Stimulated activated CD4-positive, alpha-beta T cell treated with anti-CD3 and anti-CD28 coated beads, TNF-alpha, amount 100 ng/mL, for 48 hours (primary cell): ENCODE data around the gene PLEKHM3.
A peak's percentile ranks its signal among the peaks of the same experiment; 100 is the strongest.

Experiments
- DNase-seq, 3 donors: peaks; one replicate each; pipeline ENCODE4 v3.0.0-alpha.2; 2020; ENCODE audit warnings: low read depth in 3 of 3

Gene PLEKHM3

GRCh38 chr2:208025037-208025813 lies at the start of gene PLEKHM3:
Gene PLEKHM3, minus strand, starts transcription at chr2:208025527. Its CDS starts 23,888 bp downstream, at chr2:208001639.
- DNase-seq: peak; percentile 57 to 70 (median 69)

DNA sequence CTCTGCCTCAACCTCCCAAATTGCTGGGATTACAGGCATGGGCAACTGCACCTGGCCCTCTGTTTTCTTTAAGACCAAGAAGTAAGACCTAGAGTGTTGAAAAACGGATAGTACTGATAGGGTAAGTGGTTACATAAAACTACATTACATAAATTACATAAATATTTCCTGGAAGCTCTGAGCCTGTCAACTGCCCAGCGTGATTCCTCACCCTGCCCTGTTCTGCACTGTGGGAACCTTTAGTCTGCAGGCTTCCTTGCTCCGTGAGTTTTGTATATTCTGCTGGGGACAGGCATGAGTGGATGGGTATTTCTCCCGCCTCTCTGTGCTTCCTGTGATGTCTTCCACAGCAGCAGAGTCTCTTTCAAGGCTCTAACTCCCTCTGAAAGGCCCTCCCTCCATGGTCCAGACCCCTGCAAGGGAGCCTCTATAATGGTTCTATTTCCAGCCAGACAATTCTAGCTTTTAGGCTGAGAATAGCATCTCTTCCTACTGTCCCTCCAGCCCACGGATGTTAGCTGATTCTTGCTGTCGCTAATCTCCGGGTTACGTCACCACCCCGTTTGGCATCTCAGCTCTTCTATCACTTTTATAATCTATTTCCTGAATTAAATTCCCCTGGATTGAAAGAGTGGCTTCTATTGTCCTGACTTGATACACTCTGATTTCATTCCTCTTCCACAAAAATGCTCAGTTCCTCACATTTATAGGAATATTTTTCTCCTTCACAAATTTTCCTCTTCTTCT lies 49.5 kb upstream of the PLEKHM3 start:
- no peak for DNase-seq

DNA sequence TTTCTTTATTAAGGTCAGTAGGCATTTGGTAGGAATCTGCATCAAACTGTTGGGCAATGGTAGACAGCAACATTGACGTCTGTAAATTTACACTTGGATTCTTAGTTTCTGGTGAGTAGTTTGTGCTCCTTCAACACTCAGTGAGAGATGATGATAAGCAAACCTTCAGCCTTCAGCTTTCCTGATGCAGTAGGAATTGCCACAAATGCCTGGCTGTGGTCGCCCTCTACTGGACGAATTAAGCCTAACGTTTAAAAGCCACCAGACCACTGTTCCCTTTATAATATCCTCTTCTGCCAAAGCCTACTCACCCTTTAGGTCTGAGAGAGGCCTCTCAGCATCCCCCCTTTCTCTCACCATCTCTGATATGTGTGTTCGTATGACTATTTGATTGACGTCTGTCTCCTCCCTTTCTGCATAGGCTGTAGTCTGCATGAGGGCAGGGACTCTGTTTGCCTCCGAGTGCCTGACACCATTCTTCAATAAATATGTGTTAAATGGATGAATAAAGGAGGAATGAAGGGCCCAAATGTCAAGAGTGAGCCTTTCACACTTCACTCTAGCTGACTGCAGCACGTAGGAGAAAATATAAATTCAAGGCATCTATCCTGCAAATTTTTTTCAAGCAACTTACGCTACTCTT lies 47.0 kb upstream of the PLEKHM3 start:
- peak; percentile 21 to 25 (median 21) for DNase-seq

GRCh38 chr2:208069186-208069585 lies 43.9 kb upstream of the PLEKHM3 start:
- no peak for DNase-seq

DNA sequence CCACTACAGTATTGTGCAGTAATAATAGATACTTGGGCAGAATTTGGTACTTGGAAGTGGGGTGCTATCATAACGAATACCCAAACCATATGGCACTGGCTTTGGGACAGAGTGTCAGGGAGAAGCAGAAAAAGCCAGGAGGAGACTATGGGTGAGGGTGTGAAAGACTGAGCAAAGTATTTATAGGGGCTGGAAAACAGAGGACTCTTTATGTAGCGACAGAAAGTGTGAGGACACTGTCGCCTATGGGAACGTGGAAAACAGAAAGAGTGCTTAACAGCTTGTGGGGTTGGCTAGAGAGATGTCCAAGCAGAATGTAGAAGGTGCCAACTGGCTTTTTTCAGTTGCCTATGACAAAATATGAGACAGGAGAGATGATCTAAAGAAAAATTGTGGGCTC lies 40.7 kb upstream of the PLEKHM3 start:
- DNase-seq: no peak

GRCh38 chr2:208065476-208065875 lies 40.1 kb upstream of the PLEKHM3 start:
- DNase-seq: no peak

DNA sequence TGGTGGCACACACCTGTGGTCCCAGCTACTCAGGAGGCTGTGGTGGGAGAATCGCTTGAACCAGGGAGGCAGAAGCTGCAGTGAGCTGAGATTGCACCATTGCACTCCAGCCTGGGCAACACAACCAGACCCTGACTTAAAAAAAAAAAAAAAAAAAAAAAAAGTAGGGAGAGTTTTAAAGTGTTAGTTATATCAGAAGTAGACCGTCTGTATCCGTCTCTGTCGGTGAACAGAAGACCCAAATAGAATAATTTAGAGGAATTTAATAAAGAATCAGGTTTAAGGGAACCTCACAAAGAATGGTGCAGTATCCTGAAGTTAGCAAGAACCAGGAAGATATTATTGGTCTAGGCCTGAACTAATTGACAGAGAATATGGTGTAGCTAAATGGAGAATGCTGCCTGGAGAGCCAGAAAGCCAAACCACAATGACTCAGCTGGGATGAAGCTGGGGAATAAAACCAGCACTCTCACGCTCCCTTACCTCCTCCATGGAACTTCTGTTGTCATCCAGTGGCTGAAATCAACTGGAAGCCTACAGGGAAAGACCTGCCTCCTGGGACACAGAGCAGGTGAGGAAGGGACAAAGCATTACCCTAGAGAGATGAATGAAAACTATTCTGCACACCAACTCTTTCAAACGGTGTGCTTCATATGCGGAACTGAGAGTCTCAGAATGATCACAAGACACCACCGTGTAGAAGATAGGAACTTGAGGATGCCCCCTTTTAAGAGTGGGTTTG lies 39.1 kb upstream of the PLEKHM3 start:
- DNase-seq: no peak

DNA sequence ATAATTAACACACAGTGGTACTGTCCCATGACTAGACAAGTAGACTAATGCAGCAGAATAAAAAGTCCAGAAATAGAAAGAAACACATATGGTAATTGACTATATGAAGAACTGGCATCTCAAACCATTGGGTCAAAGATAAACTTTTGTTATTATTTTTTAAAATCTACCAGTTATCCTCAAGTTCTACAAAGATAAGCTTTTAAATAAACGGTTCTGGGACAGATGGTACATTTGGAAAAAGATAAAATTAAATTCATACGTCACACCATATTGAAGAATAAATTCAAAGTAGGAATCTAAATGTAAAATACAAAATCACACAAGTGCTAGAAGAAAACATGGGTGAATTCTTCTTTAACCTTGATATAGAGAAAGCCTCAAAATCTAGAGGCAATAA lies 37.6 kb upstream of the PLEKHM3 start:
- DNase-seq: no peak

- DNase-seq: no peak
Measured at GRCh38 chr2:208062113-208062512, 36.8 kb upstream of the PLEKHM3 start.

GRCh38 chr2:208057108-208057507 lies 31.8 kb upstream of the PLEKHM3 start:
- no peak for DNase-seq

- DNase-seq: no peak
Measured at GRCh38 chr2:208049441-208049840, 24.1 kb upstream of the PLEKHM3 start.

DNA sequence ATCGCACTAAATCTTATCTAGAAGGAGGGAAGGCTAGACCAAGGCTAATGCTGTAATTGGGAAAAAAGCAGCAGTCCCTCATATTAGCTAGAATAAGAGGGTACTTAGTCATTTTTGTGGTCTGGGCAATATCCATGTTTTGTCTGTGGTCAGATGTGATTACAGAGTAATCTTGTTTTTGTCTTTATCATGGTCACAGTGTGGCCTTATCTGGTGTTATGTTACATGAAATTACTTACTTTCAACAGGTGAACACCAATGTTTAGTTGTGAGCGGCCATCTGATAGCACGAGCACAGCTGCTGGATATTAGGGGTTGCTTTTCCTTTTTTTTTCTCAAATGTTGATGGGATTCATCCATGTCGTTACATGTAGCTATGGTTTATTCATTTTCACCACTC lies 23.7 kb upstream of the PLEKHM3 start:
- DNase-seq: no peak

DNA sequence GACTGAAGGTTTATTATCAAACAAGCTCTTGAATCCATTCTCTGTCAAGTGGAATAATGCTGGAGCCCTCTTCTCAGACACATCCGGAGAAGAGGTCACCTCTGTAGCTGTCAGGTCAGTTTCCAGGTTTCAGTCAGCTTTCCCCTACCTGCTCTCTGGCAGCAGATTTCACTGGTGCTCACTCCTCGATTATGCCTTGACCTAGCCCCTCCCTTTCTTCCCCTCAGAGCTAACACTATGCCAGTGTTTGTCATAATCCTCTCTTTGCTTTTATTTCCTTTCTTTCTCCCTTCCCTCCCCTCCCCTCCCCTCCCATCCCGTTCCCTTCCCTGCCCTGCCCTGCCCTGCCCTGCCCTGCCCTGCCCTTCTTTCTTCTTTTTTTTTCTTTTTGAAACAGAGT lies 22.5 kb upstream of the PLEKHM3 start:
- no peak for DNase-seq

- no peak for DNase-seq
Measured at GRCh38 chr2:208046686-208047085, 21.4 kb upstream of the PLEKHM3 start.

DNA sequence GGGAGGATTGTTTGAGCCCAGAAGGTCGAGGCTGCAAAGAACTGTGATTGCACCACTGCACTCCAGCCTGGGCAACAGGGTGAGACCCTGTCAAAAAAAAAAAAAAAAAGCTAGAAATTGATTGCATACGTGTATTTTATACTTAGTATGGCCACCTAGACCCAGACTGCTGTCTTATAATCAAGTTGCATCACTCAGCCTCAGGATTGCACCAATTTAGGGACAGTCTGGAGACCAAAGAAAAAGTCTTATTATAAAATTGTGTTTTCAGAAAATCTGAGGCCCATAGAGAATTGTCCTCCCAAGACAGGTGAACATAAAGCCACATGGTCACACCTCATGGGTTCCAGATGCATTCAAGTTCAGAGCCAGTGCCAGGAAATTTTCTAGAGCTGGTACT lies 17.1 kb upstream of the PLEKHM3 start:
- no peak for DNase-seq

- no peak for DNase-seq
Measured at GRCh38 chr2:208042041-208042440, 16.7 kb upstream of the PLEKHM3 start.

- peak; percentile 69 to 74 (median 73) for DNase-seq
Measured at GRCh38 chr2:208040199-208041171, 15.2 kb upstream of the PLEKHM3 start.

DNA sequence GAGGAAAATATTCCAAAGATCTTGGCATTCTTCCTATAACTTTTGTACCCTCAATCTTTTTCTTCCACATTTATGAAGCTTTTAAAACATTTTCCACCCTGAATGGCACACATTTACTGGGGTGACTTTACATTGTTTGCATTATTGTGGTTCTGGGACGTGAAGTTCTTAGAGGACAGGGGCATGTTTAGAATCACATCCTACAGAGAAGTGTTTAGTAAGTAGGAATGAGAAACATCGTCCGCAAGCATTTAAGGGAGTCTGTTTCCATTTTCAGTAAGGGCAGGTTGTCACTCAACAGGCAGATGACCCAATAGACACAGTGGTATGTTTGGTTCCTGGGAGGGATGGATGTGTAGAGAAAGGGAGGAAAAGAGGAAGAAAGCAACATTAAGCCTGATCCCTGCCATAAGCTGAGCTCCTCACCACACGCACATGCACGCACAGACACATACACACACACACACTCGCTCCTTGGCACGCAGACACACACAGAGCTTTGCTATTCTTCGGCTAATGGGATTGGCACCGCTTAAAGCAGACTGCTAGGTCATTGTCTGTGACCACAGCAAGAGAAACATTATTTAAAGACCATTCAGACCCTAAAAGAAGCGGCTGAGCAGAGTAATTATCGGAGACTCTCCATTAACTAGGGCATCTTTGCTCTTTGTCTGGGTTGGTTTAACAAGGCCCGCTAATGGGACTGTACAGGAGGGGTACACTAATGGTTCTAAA lies 14.2 kb upstream of the PLEKHM3 start:
- DNase-seq: no peak

DNA sequence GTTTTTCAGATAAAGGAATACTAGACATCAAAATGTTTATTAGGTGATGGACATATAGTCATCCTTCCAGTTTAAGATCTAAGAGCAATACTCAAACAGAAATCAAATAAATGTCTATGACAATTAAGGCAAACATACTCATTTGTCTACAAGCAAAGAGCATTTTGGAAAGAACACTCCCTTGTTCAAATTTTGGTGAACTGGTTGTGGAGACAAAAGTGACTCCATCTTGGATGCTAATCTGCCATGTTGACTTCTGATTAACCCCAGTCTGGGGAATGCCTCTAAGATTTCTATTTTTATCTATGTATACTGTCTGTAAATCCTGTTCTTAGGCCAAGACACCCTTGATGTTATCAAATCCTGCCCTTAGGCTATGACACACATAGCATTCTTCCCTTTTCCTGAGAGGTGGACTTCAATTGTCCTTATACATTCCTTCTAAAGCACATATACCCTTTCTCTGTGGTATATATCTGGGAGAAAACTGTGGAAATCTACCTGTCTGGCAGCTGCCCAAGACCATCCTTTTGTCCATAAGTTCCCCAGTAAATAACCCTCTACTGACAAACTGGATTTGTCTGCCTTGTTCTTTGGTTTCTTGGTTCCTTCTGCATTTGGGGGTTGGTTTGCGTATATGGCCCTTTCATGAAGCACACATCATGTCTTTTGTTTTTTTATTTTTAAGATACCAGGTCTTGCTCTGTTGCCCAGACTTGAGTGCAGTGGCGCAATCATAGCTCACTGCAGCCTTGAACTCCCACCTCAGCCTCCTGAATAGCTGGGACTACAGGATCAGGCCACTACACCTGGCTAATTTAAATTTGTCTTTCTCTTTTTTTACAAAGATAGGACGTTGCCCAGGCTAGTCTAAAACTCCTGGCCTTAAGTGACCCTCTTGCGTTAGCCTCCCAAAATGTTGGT lies 12.5 kb upstream of the PLEKHM3 start:
- DNase-seq: no peak
